H1 (cell line): ENCODE measurements around the gene PARD3. TPM values are rescaled to one million over a fixed set of nuclear protein-coding genes. Genes with fewer than 3 reads are reported as not detected.

Experiments used
- CHD7 ChIP-seq: fragments of 300-600 bp; sonication (generic); IDR thresholded peaks from 2 replicates; pipeline ENCODE4 v1.7.1; 2012; ENCODE audit warnings: low read length, moderate library complexity, mild to moderate bottlenecking, inconsistent platforms; ENCODE audit not compliant: insufficient replicate concordance
- CREB1 ChIP-seq: IDR thresholded peaks from 2 replicates; pipeline ENCODE4 v1.6.1; 2012; ENCODE audit warnings: inconsistent platforms
- HDAC6 ChIP-seq: IDR thresholded peaks from one replicate; pipeline ENCODE4 v1.7.1; 2012; ENCODE audit warnings: low read depth, mild to moderate bottlenecking, inconsistent platforms, low read length, moderate library complexity
- KDM1A ChIP-seq: fragments of 200-600, 300-600 bp; sonication (generic); IDR thresholded peaks from 2 replicates; pipeline ENCODE4 v1.7.1; 2016; ENCODE audit warnings: mild to moderate bottlenecking, low read length, borderline replicate concordance
- NANOG ChIP-seq: IDR thresholded peaks from 2 replicates; pipeline ENCODE4 v1.6.1; 2011; ENCODE audit warnings: low read length, low read depth, mild to moderate bottlenecking, inconsistent platforms; ENCODE audit not compliant: insufficient read depth, poor library complexity, severe bottlenecking
- POLR2A ChIP-seq, 2 experiments: IDR thresholded peaks; 1 replicate in 1 of 2; 2 replicates in 1 of 2; pipeline ENCODE4 v1.6.1; 2011; ENCODE audit warnings: low read depth in 2 of 2, low read length in 2 of 2, mild to moderate bottlenecking in 2 of 2; ENCODE audit errors: control extremely low read depth in 1 of 2
- SAP30 ChIP-seq: fragments of 300-600 bp; sonication (generic); IDR thresholded peaks from 2 replicates; pipeline ENCODE4 v1.7.1; 2012; ENCODE audit warnings: low read length, moderate library complexity, mild to moderate bottlenecking, inconsistent platforms; ENCODE audit not compliant: insufficient read depth, insufficient replicate concordance
- SIN3A ChIP-seq, 2 experiments: IDR thresholded peaks in 1 of 2; conservative IDR thresholded peaks in 1 of 2; 2 replicates each; pipeline ENCODE4 v1.6.1; 2011 to 2012; ENCODE audit warnings: low read length in 2 of 2, improper control_type of control experiment in 1 of 2, low read depth in 1 of 2, mild to moderate bottlenecking in 1 of 2
- TAF1 ChIP-seq: IDR thresholded peaks from 2 replicates; pipeline ENCODE4 v1.6.1; 2011; ENCODE audit warnings: mild to moderate bottlenecking, low read depth, low read length
- YY1 ChIP-seq: IDR thresholded peaks from 2 replicates; pipeline ENCODE4 v1.6.1; 2011; ENCODE audit warnings: low read depth, mild to moderate bottlenecking, low read length
- polyA plus RNA-seq, 7 experiments: library from polyadenylated mRNA; depleted of rRNA in 3 of 7; stranded (reverse) in 5 of 7; unstranded in 2 of 7; fragments of >200 nt in 5 of 7; fragments of 200-250 nt in 2 of 7; gene quantifications; 1 replicate in 5 of 7; 2 replicates in 1 of 7; 4 replicates in 1 of 7; pipeline versions ENCODE4 v1.2.1 to v1.2.3, GENCODE V29; 2011 to 2013; ENCODE audit warnings: missing spikeins in 2 of 7, mixed read lengths in 2 of 7
- total RNA-seq: library from RNA; stranded (reverse); fragmentation: NEBNext Ultra II Directional; extraction: Animal tissue kit (Norgen Biotek cat#: 25700); gene quantifications from 2 replicates; pipeline ENCODE4 v1.2.1, GENCODE V29; 2021

Gene PARD3
- total and polyA plus RNA-seq, 2 of the 8 experiments (the other 6 are each of a cell fraction or from before 2014, with no cell fraction given) = 19.7 to 49.1 TPM

GRCh38 chr10:34637418-34637911, 177.6 kb downstream of the PARD3 start (continued):
- TF ChIP-seq CHD7 = peak; percentile 63
- TF ChIP-seq NANOG = peak; percentile 3
- TF ChIP-seq POLR2A (IDR thresholded peaks at IDR 0.05; ENCODE audit: control extremely low read depth in 1 of 2, low read depth in 2 of 2, low read length in 2 of 2) = no peak
- TF ChIP-seq YY1 = 0 out of 2 replicates have a peak, but pooled peaks have one; percentile 30
- TF ChIP-seq KDM1A = no peak
- peak in 1 of 2 experiments; percentile 69; a peak in 1 of 4 replicates for TF ChIP-seq SIN3A (conservative IDR thresholded peaks at IDR 0.05 in 1 of 2, IDR thresholded peaks at IDR 0.05 in 1 of 2; ENCODE audit: low read depth in 1 of 2, low read length in 2 of 2)
- TF ChIP-seq CREB1 = no peak
- TF ChIP-seq SAP30 = no peak
- TF ChIP-seq TAF1 = no peak
- no peak for TF ChIP-seq HDAC6
